GM10266 (cell line): ENCODE data around the gene PLA2G2A.
"Not testable (repeated sequence)": the region's sequence is repeated elsewhere in the genome, so short reads cannot be mapped to it uniquely, and the experiment has no call there.

ENCODE experiments used
- DNase-seq: peaks from one replicate; pipeline ENCODE4 v3.0.0; 2012; ENCODE audit errors: extremely low spot score
- TF ChIP-seq, protein P1 (sequence below): IDR thresholded peaks from 2 replicates; pipeline ENCODE4 v1.5.1; 2012; ENCODE audit warnings: mild to moderate bottlenecking, low read depth; ENCODE audit not compliant: control insufficient read depth, insufficient read depth; ENCODE audit errors: missing control alignments

Gene PLA2G2A

DNA sequence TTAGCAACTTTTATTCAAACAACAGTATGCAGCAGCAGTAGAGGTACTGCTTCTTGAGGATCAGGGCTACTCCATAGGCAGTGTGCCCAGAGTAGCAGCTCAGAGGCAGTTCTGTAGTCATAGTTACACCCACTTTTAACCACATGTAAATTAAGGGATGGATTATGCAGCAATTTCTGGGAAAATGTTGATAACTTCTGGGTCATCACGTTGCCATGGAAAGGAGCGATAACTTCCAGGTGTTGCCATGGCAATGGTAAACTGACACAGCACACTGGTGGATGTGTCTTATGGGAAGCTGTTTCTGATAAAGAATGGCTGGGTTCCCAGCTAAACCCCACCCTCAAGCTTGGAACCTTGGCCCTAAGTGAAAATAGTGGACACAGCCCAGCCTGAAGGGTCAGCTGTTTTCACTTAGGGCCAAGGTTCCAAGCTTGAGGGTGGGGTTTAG lies 29.0 kb upstream of the PLA2G2A start:
- TF ChIP-seq, protein P1, sequence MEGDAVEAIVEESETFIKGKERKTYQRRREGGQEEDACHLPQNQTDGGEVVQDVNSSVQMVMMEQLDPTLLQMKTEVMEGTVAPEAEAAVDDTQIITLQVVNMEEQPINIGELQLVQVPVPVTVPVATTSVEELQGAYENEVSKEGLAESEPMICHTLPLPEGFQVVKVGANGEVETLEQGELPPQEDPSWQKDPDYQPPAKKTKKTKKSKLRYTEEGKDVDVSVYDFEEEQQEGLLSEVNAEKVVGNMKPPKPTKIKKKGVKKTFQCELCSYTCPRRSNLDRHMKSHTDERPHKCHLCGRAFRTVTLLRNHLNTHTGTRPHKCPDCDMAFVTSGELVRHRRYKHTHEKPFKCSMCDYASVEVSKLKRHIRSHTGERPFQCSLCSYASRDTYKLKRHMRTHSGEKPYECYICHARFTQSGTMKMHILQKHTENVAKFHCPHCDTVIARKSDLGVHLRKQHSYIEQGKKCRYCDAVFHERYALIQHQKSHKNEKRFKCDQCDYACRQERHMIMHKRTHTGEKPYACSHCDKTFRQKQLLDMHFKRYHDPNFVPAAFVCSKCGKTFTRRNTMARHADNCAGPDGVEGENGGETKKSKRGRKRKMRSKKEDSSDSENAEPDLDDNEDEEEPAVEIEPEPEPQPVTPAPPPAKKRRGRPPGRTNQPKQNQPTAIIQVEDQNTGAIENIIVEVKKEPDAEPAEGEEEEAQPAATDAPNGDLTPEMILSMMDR, result no peak
- DNase-seq, result no peak

DNA sequence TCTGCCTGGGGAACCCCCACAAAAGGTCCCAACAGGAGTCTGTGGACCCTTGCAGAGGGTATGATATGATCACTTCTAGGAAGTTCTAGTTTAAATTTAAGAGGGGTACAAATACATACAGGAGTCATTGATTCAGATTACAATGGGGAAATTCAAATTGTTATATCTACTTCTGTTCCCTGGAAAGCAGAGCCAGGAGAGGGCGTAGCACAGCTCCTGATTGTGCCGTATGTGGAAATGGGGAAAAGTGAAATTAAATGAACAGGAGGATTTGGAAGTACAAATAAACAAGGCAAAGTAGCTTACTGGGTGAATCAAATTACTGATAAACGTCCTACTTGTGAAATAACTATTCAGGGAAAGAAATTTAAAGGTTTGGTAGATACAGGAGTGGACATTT lies 19.4 kb upstream of the PLA2G2A start:
- not testable (repeated sequence) for DNase-seq

DNA sequence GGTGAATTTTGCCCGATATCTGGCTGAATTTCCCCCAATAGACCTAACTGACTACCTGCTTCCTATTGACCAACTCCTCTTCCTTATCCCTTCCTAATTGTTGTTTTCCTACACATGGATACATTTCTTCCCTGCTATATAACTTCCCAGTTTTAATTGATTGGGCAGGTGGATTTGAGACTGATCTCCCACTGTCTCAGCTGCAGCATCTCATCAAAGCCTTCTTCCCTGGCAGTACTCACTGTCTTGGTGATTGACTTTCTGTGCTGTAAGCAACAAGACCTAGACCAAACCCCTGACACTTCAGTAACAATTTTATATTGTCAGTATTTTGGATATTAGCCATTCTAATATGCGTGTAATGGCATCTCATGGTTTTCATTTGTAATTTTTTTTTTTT lies 11.3 kb upstream of the PLA2G2A start:
- TF ChIP-seq, protein P1, result no peak

DNA sequence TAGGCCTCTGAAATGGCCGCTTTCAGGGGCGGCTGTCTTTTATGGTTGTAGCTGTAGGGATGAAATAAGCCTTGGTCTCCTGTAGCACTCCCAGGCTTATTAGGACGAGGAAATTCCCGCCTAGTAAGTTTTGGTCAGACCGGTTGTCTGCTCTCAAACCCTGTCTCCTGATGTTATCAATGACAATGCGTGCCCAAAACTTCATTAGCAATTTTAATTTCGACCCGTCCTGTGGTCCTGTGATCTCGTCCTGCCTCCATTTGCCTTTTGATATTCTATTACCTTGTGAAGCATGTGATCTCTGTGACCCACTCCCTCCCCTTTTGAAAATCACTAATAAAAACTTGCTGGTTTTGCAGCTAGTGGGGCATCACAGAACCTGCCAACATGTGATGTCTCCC lies 10.8 kb upstream of the PLA2G2A start:
- not testable (repeated sequence) for DNase-seq

More for the DNA sequence above, 11.3 kb upstream of the PLA2G2A start:
- no peak for DNase-seq

DNA sequence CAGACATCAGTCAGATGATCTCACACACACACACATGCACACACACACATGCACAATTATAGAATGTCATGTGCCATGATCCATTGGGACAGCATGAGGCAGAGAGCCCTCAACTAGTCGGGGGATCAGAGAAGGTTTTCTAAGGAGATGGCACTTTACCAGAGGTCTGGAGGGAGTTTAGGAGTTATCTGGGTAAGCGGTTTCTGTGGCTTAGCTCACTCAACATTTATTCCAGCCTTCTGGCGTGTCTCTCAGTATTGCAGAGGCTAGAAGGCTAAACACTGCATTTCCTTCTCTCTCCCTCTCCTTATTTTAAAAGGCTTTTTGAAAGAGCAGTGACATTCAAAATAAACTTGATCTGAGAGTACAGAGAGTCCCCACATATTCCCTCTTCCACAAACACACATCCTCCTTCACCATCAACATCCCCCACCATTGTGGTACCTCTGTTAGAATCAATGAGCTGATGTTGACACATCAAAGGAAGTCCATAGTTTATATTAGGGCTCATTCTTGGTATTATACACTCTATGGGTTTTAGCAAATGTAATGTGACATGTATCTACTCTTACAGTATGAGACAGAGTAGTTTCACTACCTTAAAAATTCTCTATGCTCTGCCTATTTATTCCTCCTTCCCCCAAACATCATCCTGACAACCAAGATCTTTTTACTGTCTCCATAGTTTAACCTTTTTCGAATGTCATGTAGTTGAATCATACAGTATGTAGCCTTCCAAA lies 9.0 kb upstream of the PLA2G2A start:
- no peak for DNase-seq
- TF ChIP-seq, protein P1, result no peak

DNA sequence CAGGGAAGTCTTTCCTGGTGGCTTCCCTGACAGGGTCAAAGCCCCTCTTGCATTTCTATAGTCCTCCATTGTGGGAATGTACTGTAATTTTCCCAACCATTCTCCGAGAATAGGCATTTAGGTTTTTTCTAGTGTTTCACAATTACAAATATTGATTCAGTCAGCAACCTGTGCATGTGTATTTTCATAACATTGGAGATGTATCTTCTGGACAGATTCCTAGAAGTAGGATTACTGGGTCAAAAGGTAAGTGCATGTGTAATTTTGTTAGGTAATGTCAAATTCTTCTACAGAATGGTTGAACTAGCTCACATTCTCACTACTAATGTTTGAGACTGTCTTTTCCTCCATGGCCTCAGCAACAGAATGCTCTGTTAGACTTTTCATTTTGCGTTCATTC lies 8.3 kb upstream of the PLA2G2A start:
- DNase-seq, result no peak
- TF ChIP-seq, protein P1, result no peak

DNA sequence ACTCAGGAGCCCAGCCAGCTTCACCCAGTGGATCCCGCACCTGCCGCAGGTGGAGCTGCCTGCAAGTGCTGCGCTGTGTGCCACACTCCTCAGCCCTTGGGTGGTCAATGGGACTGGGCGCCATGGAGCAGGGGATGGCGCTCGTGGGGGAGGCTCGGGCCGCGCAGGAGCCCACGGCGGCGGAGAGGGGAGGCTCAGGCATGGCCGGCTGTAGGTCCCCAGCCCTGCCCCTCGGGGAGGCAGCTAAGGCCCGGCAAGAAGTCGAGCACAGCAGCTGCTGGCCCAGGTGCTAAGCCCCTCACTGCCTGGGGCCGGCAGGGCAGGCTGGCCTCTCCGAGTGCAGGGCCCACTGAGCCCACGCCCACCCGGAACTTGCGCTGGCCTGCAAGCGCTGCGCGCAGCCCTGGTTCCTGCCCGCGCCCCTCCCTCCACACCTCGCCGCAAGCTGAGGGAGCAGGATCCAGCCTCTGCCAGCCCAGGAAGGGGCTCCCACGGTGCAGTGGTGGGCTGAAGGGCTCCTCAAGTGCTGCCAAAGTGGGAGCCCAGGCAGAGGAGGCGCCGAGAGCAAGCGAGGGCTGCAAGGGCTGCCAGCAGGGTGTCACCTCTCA lies 5.1 kb upstream of the PLA2G2A start:
- not testable (repeated sequence) for DNase-seq

DNA sequence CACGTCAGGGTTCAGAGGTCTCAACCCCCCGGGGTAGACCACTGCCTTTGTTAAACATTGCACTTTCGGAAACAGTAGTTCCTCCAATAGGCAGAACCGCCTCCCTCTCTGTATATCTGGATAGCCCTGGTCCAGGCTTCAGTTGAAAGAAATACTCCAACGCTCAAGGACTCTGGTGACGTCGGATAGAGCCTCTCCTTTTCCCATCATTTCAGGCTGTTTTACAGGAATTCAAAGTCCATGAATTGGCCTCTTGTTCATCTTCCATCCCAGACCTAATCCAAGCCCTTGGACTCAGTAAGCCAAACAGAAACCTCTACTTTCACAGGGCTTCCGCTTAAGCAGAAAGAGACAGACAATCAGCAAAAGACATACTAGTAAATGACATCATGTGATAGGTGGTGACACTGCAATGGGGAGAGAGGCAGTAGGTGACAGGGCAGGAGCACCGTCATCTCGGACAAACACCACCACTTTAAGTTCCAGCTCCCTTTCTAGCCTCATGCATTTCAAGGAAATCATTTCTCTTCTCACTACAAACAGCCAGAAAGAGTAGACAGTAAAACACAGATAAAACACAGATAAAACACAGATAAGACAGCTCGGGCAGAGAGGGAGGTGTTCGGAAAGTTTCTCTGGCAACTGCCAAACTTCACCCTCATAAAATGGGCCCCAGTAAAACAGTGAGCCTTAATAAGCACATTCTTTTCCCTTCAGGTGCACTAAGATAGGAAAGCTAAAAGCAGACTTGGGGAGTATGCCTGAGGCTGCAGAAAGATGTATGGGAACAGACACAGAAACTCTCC lies 2.3 kb upstream of the PLA2G2A start:
- TF ChIP-seq, protein P1, result no peak
- no peak for DNase-seq

DNA sequence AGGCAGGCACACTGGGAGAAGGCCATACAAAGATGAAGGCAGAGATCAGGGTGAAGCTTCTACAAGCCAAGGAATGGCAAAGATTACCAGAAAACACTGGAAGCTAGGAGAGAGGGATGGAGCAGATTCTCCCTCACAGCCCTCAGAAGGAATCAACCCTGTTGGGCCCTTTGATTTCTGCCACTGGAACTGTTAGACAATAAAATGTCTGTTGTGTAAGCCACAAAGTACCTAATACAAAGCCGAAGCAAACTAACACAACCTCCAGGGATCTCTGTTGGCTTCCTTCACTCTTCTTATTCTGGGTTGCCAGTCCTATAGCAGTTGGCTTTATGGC lies 1.7 kb upstream of the PLA2G2A start:
- DNase-seq, result no peak
- TF ChIP-seq, protein P1, result no peak
